ENCODE results near the gene ASAP2. TPM values are rescaled to one million over a fixed set of nuclear protein-coding genes. Genes with fewer than 3 reads are reported as not detected.

ASAP2 gene
- total RNA-seq, 2 experiments from 2014 or later: 0.21 to 0.26 TPM

- CTCF ChIA-PET: interaction anchor here (1.1 kb wide), 1 partner anchor 68 kb away, joined by 3 read pairs; the partner anchor contains the start of gene ITGB1BP1
- no peaks in the 10 kb centered on the region for H3K36me3 Mint-ChIP-seq (ENCODE audit: low read depth)
- H3K4me1 Mint-ChIP-seq: no peaks in the 10 kb centered on the region
- intact Hi-C loops (cut with DNase I, micrococcal nuclease): no loop called here
- H3K27ac Mint-ChIP-seq: no peak overlapping the region
- POLR2A ChIA-PET: interaction anchor here (0.7 kb wide), 1 partner anchor 368 kb away, joined by 3 read pairs; no protein-coding TSS in a partner anchor
- no peaks in the 10 kb centered on the region for H3K9me3 Mint-ChIP-seq (ENCODE audit: low read depth)
- DNase-seq (no peak), ATAC-seq (no peak)
- no peak overlapping the region for H3K4me3 Mint-ChIP-seq
- H3K27me3 Mint-ChIP-seq: peaks cover 14% of the 10 kb centered on the region
These were observed 148.7 kb downstream of the ASAP2 start for GRCh38 chr2:9355270-9355669.

DNA sequence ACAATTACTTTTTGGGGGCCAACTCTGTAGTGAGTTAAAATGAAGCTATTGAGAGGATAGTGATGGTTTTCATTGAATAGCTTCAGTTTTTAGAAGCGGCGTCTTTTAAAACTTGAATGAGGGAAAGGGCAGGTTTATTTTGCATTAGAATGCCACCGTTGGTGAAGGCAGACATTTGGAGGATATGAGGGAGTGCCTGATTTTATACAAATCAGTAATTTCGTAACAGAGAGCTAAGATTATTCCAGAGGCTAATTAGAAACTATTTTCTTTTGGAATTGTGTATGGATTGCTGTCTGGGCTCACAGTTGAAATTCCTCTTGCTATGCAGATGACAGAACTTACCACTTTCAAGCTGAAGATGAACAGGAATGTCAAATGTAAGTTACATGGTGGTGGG, 149.1 kb downstream of the ASAP2 start:
- CTCF ChIA-PET: interaction anchor here (0.7 to 1.1 kb wide), 2 partner anchors 18 to 67 kb away, joined by 3 read pairs; partner anchors contain the start of gene ITGB1BP1
- Mint-ChIP-seq H3K27ac (no peak overlapping the region), H3K4me1 (no peaks in the 10 kb centered on the region), H3K36me3 (ENCODE audit: low read depth) (no peaks in the 10 kb centered on the region), H3K9me3 (ENCODE audit: low read depth) (no peaks in the 10 kb centered on the region), H3K27me3 (peaks cover 14% of the 10 kb centered on the region), H3K4me3 (no peak overlapping the region)
- intact Hi-C loops (cut with DNase I, micrococcal nuclease): no loop called here
- ATAC-seq (no peak), DNase-seq (no peak)
- POLR2A ChIA-PET: interaction anchor here (0.7 kb wide), 2 partner anchors 15 to 368 kb away, joined by 3 read pairs; no protein-coding TSS in a partner anchor

GRCh38 chr2:9356261-9356660, 149.6 kb downstream of the ASAP2 start:
- ATAC-seq (no peak), DNase-seq (no peak)
- H3K4me1 Mint-ChIP-seq: no peaks in the 10 kb centered on the region
- H3K9me3 Mint-ChIP-seq (ENCODE audit: low read depth): no peaks in the 10 kb centered on the region
- peaks cover 14% of the 10 kb centered on the region for H3K27me3 Mint-ChIP-seq
- intact Hi-C loops (cut with DNase I, micrococcal nuclease): no loop called here
- ChIA-PET CTCF (interaction anchor here (0.6 to 0.7 kb wide), 2 partner anchors 19 to 495 kb away, joined by 3 read pairs; no protein-coding TSS in a partner anchor), POLR2A (interaction anchor here (0.7 kb wide), 1 partner anchor 14 kb away, joined by 3 read pairs; no protein-coding TSS in a partner anchor)
- H3K4me3 Mint-ChIP-seq: no peak overlapping the region
- no peak overlapping the region for H3K27ac Mint-ChIP-seq
- no peaks in the 10 kb centered on the region for H3K36me3 Mint-ChIP-seq (ENCODE audit: low read depth)

- H3K4me1 Mint-ChIP-seq: no peaks in the 10 kb centered on the region
- H3K27ac Mint-ChIP-seq: no peak overlapping the region
- ChIA-PET CTCF (no interaction called here), POLR2A (no interaction called here)
- no peak overlapping the region for H3K4me3 Mint-ChIP-seq
- H3K27me3 Mint-ChIP-seq: peaks cover 13% of the 10 kb centered on the region
- H3K9me3 Mint-ChIP-seq (ENCODE audit: low read depth): no peaks in the 10 kb centered on the region
- no peaks in the 10 kb centered on the region for H3K36me3 Mint-ChIP-seq (ENCODE audit: low read depth)
- intact Hi-C loops (cut with DNase I, micrococcal nuclease): no loop called here
- ATAC-seq (no peak), DNase-seq (no peak)
These were observed 152.2 kb downstream of the ASAP2 start for GRCh38 chr2:9358846-9359245.

DNA sequence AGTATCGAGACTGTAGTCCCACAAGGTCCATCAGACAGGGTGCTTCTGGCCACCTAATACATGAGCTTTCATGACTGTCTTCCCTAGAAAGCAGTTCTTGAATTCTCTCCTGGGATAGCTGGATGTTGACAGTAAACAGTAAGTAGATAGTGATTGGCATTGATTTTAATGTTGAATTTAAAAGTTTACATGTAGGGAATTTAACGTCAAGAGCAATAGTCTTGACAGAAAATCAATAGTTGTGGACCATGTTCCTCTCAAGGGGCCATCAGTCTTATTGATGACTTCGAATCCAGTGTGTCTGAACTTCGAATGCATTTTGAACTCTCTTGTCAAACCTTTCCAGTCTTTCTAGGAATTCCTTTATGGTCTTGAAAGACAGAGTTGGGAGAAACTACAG, 152.9 kb downstream of the ASAP2 start:
- ChIA-PET CTCF (no interaction called here), POLR2A (no interaction called here)
- no peak overlapping the region for H3K4me3 Mint-ChIP-seq
- no peak overlapping the region for H3K27ac Mint-ChIP-seq
- ATAC-seq: no peak
- no peaks in the 10 kb centered on the region for H3K9me3 Mint-ChIP-seq (ENCODE audit: low read depth)
- no peaks in the 10 kb centered on the region for H3K36me3 Mint-ChIP-seq (ENCODE audit: low read depth)
- H3K27me3 Mint-ChIP-seq: peaks cover 12% of the 10 kb centered on the region
- DNase-seq: no peak
- intact Hi-C loops (cut with DNase I, micrococcal nuclease): no loop called here
- no peaks in the 10 kb centered on the region for H3K4me1 Mint-ChIP-seq

DNA sequence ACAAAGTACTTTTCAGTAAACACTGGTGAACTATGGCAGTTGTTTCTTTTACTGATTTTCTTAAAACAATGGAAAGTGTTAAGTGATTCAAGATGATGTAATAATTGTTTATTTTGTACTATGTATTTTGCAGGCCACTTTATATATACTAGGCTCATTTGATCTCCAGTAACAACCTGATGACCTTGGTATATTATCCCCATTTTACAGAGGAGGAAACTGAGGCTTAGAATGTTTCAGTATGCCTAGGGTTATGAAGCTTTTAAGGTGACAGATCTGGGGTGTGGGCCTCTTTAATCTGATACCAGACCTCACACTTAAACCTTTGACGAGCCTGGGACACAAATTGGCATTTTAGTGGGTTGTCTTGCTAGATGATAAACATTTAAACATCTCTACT, 153.5 kb downstream of the ASAP2 start:
- ChIA-PET CTCF (interaction anchor here (1.2 kb wide), 1 partner anchor 219 kb away, joined by 3 read pairs; no protein-coding TSS in a partner anchor), POLR2A (no interaction called here)
- DNase-seq (no peak), ATAC-seq (no peak)
- no peaks in the 10 kb centered on the region for H3K9me3 Mint-ChIP-seq (ENCODE audit: low read depth)
- H3K4me3 Mint-ChIP-seq: no peak overlapping the region
- intact Hi-C loops (cut with DNase I, micrococcal nuclease): no loop called here
- H3K27ac Mint-ChIP-seq: no peak overlapping the region
- H3K4me1 Mint-ChIP-seq: no peaks in the 10 kb centered on the region
- peaks cover 10% of the 10 kb centered on the region for H3K27me3 Mint-ChIP-seq
- no peaks in the 10 kb centered on the region for H3K36me3 Mint-ChIP-seq (ENCODE audit: low read depth)

- no peak for ATAC-seq
- ChIA-PET CTCF (interaction anchor here (1.2 kb wide), 1 partner anchor 219 kb away, joined by 3 read pairs; no protein-coding TSS in a partner anchor), POLR2A (no interaction called here)
- H3K27ac Mint-ChIP-seq: no peak overlapping the region
- H3K27me3 Mint-ChIP-seq: peaks cover 10% of the 10 kb centered on the region
- H3K36me3 Mint-ChIP-seq (ENCODE audit: low read depth): no peaks in the 10 kb centered on the region
- no peak overlapping the region for H3K4me3 Mint-ChIP-seq
- DNase-seq: no peak
- no peaks in the 10 kb centered on the region for H3K9me3 Mint-ChIP-seq (ENCODE audit: low read depth)
- no peaks in the 10 kb centered on the region for H3K4me1 Mint-ChIP-seq
- intact Hi-C loops (cut with DNase I, micrococcal nuclease): no loop called here
These were observed 154.1 kb downstream of the ASAP2 start for GRCh38 chr2:9360701-9361100.

DNA sequence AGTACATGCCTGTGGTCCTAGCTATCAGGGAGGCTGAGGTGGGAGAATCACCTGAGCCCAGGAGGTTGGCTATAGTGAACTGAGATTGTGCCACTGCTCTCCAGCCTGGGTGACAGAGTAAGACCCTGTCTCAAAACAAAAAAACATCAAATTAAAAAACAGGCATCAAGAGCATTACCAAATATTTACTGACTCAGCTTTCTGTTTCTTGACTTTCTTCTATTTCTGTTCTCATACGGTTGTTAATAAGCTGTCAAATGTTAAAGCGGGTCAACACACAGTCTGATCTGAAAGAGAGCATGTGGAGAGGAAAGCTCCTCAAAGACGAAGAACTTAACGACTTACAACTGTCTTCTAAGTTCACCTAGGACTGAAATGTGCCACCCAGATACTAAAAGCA, 157.8 kb downstream of the ASAP2 start:
- no peaks in the 10 kb centered on the region for H3K4me1 Mint-ChIP-seq
- CTCF ChIA-PET: interaction anchor here (0.6 to 0.7 kb wide), 2 partner anchors 291 to 349 kb away, joined by 3 to 4 read pairs; no protein-coding TSS in a partner anchor
- POLR2A ChIA-PET: no interaction called here
- ATAC-seq (no peak), DNase-seq (no peak)
- H3K9me3 Mint-ChIP-seq (ENCODE audit: low read depth): no peaks in the 10 kb centered on the region
- no peak overlapping the region for H3K4me3 Mint-ChIP-seq
- H3K36me3 Mint-ChIP-seq (ENCODE audit: low read depth): no peaks in the 10 kb centered on the region
- no peak overlapping the region for H3K27ac Mint-ChIP-seq
- peaks cover 4% of the 10 kb centered on the region for H3K27me3 Mint-ChIP-seq
- intact Hi-C loops (cut with DNase I, micrococcal nuclease): no loop called here

- H3K9me3 Mint-ChIP-seq (ENCODE audit: low read depth): no peaks in the 10 kb centered on the region
- no peak overlapping the region for H3K4me3 Mint-ChIP-seq
- DNase-seq: no peak
- no peaks in the 10 kb centered on the region for H3K36me3 Mint-ChIP-seq (ENCODE audit: low read depth)
- ChIA-PET CTCF (interaction anchor here (0.7 to 0.8 kb wide), 2 partner anchors 23 to 292 kb away, joined by 4 read pairs; no protein-coding TSS in a partner anchor), POLR2A (interaction anchor here (0.6 kb wide), 1 partner anchor 393 kb away, joined by 7 read pairs; no protein-coding TSS in a partner anchor)
- intact Hi-C loops (cut with DNase I, micrococcal nuclease): no loop called here
- no peak overlapping the region for H3K27ac Mint-ChIP-seq
- no peaks in the 10 kb centered on the region for H3K4me1 Mint-ChIP-seq
- ATAC-seq: no peak
- H3K27me3 Mint-ChIP-seq: peaks cover 5% of the 10 kb centered on the region
These were observed 158.3 kb downstream of the ASAP2 start for GRCh38 chr2:9364791-9365497.

GRCh38 chr2:9365498-9366019, 158.9 kb downstream of the ASAP2 start:
- intact Hi-C loops (cut with DNase I, micrococcal nuclease): no loop called here
- ChIA-PET POLR2A (no interaction called here), CTCF (interaction anchor here (0.8 kb wide), 1 partner anchor 23 kb away, joined by 4 read pairs; no protein-coding TSS in a partner anchor)

GRCh38 chr2:9366026-9366425, 159.4 kb downstream of the ASAP2 start:
- no peak overlapping the region for H3K4me3 Mint-ChIP-seq
- DNase-seq (no peak), ATAC-seq (no peak)
- peaks cover 5% of the 10 kb centered on the region for H3K27me3 Mint-ChIP-seq
- H3K4me1 Mint-ChIP-seq: peaks cover 7% of the 10 kb centered on the region
- H3K36me3 Mint-ChIP-seq (ENCODE audit: low read depth): no peaks in the 10 kb centered on the region
- CTCF ChIA-PET: interaction anchor here (1.0 kb wide), 1 partner anchor 8 kb away, joined by 3 read pairs; no protein-coding TSS in a partner anchor
- no peak overlapping the region for H3K27ac Mint-ChIP-seq
- H3K9me3 Mint-ChIP-seq (ENCODE audit: low read depth): no peaks in the 10 kb centered on the region
- POLR2A ChIA-PET: no interaction called here
- intact Hi-C loops (cut with DNase I, micrococcal nuclease): no loop called here

More at GRCh38 chr2:9365498-9366019, 158.9 kb downstream of the ASAP2 start:
- Mint-ChIP-seq H3K4me1 (peaks cover 3% of the 10 kb centered on the region), H3K27ac (no peak overlapping the region), H3K27me3 (peaks cover 5% of the 10 kb centered on the region), H3K4me3 (no peak overlapping the region), H3K36me3 (ENCODE audit: low read depth) (no peaks in the 10 kb centered on the region), H3K9me3 (ENCODE audit: low read depth) (no peaks in the 10 kb centered on the region)
- DNase-seq (no peak), ATAC-seq (no peak)
